ENCODE data around the gene GALNT2.

The GALNT2 gene

DNA sequence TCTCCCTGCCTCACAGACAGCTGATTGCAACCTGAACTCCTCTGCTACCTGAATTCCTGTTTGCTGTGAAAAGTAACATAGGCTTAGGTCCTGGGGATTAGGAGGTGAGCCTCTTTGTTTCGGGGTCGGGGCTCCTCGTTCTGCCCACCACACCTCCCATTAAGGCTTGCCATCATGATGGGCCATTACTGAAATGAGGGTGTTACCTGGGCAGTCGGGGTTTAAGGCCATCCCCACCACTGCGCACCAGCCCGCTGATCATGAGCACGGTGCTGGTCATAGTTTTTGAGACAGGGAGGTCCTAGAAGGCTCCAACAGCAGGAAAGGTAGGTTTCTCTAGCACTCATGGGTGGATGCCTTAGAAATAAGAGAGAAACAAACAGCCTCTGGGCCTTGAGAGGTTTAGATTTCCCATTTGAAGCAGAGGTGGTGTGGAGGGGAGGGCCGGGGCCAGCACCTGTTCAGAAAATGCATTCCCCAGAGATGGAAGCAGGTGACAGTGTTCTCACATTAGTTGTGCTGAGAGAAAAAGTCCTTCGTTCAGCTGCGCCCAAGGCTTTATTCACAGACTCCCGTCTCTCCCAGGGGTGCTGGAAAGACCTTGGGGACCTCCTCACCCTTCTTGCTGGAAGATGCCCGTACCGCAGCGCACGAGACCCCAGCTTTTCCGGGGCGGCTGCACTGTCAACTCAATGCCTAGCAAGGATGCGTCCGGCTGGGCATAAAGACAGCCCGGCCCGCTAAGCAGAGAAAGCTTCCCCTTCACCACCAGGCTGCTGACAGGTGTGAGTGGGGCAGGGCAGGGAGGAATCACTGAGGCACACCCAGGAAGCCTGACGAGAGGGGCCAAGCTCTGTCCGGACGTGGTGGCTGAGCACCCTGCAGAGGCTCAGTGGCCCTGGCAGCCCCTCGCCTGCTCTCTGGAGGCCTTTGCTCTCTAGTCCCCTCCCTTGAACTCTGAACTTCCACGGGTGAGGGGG lies 233.6 kb downstream of the GALNT2 start:
- DNase-seq (ENCODE audit: low read depth), result no peak

DNA sequence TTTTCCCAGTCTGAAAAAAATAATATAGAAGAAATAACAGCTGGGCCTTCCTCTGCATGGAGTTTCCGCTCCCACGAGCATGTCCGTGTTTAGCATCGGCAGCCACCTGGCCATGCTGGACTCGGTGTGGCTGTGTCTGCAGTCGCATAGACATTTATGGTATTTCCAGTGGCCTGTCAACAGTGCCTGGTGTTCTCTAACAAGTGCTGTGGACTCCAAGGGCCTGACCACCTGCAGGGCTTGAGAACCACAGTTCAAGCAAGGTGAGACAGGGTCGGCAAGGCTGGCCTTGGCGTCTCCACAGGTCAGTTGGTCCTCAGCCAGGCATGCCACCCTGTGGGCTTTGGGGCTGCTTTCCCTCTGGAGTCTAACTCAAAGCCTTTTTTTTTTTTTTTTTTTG lies 234.3 kb downstream of the GALNT2 start:
- no peak for DNase-seq (ENCODE audit: low read depth)

DNA sequence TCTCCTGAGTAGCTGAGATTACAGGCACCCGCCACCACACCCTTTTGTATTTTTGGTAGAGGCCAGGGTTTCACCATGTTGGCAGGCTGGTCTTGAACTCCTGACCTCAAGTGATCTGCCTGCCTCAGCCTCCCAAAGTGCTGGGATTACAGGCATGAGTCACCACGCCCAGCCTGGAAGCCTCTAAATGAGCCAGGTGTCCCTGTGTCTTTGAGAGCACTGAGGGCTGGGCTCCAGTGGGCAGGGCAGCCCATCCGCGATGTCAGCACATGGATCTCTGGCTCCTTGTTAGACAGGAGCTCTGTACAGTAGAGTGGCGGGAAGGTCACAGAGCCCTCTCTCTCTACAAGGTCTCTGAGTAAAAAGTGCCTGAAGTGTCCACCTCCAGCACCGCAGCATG lies 234.8 kb downstream of the GALNT2 start:
- DNase-seq (ENCODE audit: low read depth), result no peak

DNA sequence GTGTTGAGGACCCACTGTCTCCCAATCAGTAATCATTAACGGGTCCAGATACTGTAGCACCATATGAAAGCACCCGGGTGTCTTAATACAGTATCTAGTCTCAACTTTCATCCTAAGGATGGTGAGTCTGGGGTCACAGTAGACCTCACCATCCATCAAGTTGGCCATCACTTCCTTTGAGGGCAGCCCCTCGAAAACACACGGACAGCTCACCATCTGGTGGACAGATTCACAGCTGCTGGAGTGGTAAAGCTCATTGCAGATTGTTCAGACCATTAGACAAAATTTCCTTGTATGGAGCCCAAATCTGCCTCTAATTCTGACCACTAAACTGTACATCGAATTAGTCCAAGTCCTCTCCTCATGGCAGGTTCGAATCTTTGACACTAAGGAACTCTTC lies 236.0 kb downstream of the GALNT2 start:
- DNase-seq (ENCODE audit: low read depth), result no peak

DNA sequence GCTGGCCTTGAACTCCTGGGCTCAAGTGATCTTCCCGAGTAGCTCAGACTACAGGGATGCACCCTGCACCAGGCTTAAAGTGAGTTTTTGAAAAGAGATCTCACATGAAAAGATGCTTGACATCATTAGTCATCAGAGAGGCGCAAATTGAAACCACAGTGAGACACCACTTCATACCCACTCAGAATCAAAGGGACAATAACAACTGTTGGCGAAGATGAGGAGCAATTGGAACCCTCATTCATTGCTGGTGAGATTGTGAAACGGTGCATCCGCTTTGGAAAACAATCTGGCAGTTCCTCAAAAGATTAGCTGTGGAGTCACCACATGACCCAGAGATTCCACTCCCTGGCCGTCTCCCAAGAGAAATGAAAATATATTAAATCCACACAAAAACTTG lies 236.8 kb downstream of the GALNT2 start:
- DNase-seq (ENCODE audit: low read depth), result no peak

DNA sequence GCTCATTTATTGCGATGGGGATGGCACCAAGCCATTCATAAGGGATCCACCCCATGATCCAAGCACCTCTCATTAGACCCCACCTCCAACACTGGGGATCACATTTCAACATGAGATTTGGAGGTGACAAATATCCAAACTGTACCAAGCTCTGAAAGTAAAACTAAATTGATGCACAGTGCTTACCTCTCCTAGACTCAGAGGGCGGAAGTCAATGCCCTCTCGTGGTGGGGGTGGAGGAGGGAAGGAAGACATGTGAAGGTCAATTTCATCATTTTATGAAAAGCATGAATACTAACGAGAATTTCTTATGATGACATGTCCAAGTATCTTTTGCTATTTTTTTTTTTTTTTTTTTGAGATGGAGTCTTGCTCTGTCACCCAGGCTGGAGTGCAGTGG lies 239.1 kb downstream of the GALNT2 start:
- no peak for DNase-seq (ENCODE audit: low read depth)

DNA sequence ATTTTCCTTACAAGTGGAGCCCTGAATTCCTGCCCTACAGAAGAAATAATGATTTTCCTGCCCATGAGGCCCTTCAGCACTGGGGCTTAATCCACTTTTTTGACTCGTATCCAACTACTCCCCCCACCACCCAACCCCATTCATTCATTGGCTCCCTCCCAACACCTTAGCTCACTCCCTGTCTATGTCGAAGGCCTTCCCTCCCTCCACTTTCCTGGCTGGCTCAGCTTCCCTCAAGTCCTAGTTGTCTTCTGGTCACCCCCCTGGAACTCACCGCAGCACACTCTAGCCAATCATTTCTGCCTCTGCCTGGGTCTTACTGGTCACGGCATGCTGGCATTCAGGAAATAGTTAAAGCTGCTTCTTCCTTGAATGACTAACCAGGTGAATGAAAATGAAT lies 240.2 kb downstream of the GALNT2 start:
- DNase-seq (ENCODE audit: low read depth), result no peak

DNA sequence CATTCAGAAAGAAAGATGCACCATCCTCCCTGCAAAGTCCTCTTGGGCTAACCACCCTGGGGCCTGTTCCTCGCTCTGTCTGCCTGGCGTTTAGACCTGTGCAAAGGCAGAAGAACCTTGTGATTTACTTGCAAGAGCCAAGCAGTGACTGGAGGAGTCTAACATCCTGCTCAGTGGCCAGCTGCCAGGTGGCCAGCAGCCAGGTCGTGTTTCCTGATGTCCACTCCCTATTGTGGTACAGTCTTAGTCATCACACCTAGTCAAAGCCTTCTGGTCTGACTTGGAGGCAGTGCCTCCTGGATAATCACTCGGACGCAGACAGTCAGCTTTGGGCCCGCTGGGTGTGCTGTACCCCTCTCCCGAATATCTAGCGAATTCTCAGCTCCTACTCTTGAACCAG lies 241.0 kb downstream of the GALNT2 start:
- DNase-seq (ENCODE audit: low read depth), result no peak

DNA sequence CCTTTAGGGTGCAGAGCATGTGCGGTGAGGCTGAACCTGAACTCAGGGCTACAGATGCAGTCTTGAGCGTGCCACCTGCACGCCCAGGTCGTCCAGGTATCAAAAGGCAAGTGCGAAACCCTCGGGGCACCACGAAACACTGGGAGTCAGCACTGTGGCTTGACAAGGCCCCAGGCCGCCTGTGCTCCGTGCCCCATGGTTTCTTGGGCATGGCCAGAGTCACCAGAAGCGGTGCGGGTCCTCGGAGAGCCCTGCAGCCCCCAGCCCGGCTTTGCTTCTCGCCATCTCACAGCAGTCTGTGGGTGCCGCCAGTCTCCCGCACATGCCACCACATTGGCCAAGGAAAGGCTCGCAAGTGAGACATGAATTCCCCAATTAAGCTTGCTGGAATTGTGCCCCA lies 241.8 kb downstream of the GALNT2 start:
- no peak for DNase-seq (ENCODE audit: low read depth)

DNA sequence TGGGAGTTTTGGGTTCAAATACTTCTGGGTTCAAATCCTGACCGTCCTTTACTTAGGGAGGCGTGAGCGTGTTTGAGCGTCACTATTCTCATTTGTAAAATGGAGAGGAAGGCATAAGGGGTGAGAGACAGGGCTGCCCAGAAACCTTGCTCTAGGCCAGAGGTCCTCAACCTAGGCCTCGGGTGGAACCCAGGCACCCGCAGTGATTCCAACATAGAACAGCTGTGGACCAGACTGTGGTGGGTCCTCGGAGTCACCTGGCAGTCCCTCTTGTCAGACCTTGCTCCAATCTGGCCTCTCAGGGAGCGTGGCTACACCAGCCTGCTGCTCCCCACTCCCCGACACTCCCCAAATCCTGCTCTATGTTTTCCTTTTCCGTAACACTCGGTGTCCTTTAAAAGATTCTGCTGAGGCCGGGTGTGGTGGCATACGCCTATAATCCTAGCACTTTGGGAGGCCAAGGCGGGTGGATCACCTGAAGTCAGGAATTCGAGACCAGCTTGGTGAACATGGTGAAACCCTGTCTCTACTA lies 242.7 kb downstream of the GALNT2 start:
- no peak for DNase-seq (ENCODE audit: low read depth)

DNA sequence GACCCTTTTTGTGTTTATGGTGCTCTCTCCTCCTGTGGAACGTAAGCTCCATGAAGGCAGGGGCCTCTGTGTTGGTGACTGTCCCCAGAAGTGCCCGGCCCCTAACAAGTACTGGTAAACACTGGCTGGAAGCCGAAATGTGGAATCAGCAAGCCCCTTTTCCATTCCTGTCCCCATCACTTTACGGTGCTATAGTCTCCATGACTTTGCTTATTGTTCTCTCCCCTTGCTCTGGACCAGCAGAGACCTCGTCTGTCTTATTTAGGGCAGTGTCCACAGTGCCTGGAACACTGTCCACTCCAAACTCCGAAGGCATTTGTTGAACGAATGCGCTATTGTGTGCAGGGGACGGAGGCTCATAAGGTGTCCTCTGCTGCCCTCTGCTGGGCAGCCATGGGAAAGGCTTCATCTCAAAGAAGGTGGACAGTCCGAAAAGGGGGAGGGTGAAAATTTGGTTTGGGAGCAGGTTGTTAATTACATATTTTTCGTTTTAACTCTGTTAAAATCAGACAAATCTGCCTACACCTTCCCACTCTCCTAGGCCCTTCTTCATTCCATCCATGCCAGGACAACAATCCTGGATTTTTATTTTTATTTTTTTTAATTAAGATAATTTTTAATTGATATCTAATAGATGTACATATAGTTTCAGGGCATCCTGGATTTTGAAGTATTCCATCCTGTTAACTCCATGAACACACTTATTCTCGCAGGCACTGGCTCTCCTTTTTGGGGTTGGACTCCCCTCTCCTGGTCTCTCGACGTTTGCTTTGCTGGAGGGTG lies 243.5 kb downstream of the GALNT2 start:
- peak; percentile 32 for DNase-seq (ENCODE audit: low read depth)

DNA sequence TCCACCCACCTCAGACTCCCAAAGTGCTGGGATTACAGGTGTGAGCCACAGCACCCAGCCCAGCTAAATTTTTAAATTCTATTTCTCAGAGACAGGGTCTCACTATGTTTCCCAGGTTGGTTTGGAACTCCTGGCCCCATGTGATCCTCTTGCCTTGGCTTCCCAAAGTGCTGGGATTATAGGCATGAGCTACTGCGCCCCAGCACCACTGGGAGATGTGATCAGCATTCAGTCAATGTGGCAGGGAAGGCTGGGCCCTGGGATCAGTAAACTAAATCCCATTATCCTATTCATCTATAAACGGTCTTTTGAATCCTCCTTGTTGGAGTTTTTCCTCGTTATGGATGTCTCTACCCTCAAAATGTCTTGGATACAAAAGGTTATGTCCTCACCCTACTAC lies 245.6 kb downstream of the GALNT2 start:
- no peak for DNase-seq (ENCODE audit: low read depth)

DNA sequence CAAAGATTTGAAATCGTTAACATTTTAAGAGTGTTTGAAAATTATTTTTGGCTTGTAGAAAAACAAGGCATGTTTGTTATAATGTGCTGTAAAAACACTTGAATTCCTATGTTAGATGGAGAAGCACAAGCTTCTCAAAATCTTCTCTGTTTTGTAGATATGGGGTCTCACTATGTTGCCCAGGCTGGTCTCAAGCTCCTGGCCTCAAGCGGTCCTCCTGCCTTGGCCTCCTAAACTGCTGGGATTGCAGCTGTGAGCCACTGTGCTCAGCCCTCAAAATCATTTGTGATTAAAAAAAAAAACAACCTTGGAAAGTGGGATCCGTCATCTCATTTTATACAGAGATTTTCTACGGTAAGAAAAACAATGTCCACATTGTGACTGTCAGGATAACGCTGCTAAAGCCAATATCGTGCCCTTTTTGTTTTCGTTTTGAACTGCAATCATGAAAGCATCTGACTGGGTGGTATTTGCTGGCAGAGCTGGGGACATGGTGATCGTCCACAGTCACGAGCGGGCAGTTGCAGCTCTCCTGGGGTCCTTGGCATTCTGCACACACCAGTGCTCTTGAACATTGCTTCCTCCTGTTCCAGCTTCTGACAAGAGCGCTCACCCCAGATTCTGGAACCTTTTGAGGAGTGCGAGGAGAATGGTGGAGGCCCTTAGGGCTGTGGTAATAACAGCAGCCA lies 246.6 kb downstream of the GALNT2 start:
- no peak for DNase-seq (ENCODE audit: low read depth)

DNA sequence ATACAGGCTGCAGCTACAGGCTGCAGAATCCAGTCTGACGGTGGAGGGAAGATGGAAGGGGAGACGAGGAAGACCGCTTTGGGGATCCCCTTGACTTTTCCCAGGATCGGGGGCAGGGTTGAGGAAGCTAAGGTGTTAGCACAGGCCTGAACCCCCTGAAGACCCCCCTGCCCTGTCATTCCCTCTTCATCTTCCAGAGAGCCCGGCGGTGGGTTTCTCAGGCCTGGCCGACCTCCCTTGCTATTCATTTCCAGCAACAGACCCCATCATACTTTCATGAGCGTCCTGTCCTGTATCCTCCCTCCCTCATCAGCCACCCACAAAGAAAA lies 247.1 kb downstream of the GALNT2 start:
- no peak for DNase-seq (ENCODE audit: low read depth)

DNA sequence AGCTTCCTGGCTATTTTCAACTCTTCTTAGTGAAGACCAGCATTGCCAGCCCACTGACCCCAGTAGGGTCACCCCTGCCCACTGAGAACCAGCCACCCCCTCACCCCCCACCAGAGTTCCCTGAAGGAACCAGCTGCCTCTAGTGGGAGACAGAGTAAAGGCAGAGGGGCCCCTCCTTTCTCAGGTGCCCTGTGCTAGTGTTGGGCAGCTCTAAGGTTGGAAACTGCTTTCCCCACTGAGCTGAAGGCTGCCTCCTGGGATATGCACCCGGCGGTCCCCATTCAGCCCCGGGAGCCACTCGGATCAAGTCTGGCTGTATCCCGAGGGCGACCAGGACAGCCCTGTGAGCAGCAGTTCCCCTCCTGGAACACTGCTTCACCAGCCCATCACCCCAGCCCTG lies 248.1 kb downstream of the GALNT2 start:
- DNase-seq (ENCODE audit: low read depth), result no peak

DNA sequence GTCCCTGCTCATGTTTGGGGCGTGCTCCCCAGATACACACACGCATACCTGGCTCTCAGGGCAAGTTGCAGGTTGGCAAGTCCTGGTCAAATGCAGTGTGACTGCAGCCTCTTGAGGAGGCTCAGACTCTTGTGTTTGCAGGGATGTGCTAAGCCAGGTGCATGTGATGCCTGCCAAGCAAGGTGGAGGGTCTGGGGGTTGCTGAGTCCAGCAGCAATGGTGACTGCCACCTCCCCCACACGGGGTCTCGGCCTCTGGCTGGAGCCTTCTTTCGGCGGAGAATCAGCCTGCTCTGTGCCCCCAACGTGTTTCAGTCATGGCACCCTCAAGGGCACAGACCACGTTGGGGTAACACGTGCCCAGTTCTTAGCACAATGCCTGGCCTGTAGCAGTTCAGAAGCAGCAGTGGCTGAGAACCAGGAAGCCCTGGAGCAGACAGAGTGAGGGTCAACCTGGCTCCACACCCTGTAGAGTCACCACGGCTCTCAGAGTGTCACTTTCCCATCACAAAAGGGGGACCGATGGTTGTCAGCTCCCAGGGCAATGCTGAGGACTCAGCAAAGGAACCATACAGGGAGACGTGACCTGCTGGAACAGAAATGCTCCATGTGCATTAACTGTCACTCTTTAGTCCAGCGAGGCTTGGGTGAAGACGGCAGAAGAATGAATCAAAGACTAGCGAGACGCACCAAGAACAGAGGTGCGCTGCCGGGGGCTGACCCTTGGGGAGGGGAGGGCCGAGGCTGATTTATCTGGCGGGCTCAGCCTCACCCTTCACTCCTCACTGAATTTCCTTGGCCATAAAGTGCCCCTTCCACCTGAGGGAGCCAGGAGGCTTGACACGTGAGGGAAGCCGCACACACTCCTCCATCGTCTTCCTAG lies 250.1 kb downstream of the GALNT2 start:
- no peak for DNase-seq (ENCODE audit: low read depth)

DNA sequence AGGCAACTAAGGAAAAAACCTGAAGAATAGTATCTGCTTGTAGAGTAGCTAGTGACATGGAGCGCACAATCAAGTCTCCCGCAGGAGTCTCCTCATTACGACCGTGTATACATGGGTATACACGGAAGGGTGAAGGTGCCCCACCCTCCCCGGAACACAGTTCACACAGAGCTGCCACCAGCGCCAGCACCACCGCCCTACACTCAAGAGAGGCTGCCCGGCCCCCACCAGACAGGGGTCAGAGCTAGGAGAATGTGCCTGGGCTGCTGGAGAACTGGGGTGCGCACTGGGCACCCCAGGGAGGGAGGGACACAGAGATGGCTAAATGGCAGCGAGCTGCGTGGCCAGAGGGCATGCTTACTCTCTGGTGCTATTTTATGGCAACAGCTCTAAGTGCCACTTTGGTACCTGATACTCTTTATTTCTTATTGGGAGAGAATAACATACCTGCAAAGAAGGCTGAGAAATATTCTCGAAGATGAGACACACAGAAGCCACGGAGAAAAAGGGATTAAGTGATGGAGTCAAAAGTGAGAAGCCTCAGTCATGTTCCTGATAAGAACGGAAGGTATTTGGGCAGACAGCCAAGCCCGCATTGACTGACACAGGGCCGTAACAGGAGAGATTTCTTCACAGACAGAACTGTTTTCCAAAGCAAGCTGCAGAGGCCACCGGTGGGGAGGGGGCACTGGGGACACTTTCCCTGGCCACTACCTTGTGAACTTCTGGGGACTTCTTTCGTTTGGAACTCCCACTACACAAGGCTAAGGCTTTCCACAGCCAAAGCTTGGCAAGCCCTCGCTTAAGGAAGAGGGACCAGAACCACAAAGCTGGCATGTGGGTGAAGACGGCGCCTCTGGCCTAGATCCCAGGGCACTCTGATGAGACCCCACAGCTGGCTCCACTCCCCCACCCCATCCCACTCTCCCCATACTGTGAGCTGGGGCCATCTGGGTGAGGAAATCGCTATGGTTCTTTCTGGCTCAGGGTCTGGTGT lies 251.1 kb downstream of the GALNT2 start:
- DNase-seq (ENCODE audit: low read depth), result no peak

DNA sequence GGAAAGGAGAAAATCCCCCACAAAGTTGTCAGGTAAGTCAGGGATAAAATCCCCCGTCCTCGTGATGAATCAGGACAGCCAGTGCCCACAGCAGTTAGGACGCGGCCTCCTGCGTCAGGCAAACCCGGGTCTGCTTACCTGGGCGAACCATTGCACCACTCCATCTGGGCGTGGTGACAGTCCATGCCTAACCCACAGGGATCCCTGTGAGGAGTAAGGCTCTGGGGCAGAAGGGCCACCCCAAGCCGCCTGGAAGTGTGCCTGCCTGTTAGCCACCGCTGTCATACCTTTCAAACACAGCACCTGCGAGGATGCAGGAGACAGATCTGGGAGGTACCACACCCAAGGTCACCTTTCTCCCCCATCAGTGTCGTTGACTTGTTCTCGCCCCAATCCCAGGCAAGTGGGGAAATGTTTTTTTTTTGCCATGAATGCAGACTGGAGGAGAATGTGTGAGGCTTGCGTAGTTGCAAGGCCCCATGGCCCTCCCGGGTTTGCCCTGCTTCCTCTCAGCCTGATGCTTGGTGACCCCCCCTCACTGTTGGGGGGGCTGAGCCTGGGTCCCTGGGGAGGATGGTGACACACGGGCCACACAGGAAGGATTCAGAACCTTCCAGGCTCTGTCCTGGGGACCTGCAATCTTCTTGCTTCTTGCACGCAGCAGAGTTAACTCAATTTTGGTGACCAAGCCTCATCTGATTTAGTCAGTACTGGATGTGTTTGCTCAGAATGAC lies 252.1 kb downstream of the GALNT2 start:
- no peak for DNase-seq (ENCODE audit: low read depth)

DNA sequence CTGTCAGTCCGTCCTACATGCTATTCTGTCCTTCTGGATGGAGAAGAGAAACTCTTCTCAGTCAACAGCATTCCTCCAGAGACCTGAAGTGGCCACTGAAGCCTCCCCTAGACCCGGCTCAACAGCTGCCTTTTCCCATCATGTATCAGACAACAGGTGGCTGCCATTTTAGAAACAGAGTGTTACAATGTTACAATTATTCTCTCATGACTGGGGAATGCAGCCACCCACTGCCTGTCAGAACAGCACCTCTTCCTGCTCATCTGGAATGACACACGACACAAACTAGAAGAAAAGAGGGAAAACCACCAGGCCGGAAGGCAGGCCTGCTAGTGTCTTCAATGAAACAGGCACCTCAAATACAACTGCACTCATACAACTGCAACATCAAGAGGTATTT lies 253.8 kb downstream of the GALNT2 start:
- DNase-seq (ENCODE audit: low read depth), result no peak

DNA sequence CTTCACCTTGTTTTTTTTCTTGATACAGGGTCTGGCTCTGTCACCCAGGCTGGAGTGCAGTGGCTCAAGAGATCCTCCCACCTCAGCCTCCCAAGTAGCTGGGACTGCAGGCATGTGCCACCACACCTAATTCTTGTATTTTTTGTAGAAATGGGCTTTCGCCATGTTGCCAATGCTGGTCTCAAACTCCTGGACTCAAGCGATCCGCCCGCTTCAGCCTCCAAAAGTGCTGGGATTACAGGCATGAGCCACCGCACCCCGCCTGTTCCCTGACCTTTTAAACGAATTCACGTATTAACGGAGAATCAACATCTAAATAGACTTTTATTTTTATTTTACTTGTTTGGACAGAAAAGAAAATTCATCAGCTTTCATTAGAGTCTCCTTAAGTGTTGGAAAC lies 254.3 kb downstream of the GALNT2 start:
- DNase-seq (ENCODE audit: low read depth), result no peak
